Measurements from ENCODE around the gene C7. TPM values are rescaled to one million over a fixed set of nuclear protein-coding genes. Genes with fewer than 3 reads are reported as not detected.

The C7 gene
- total RNA-seq, 2 donors from 2014 or later, result not detected

- ATAC-seq (no peak), DNase-seq (ENCODE audit: low spot score in 2 of 2) (no peak)
- Mint-ChIP-seq H3K9me3 (no peaks in the 10 kb centered on the region), H3K27ac (peak overlapping the region in 1 of 2 donors; percentile 37), H3K36me3 (no peaks in the 10 kb centered on the region)
Observed at GRCh38 chr5:40906351-40906751, 2.9 kb upstream of the C7 start.

- ATAC-seq (no peak), DNase-seq (ENCODE audit: low spot score in 2 of 2) (no peak)
- no peaks in the 10 kb centered on the region for H3K36me3 Mint-ChIP-seq
- H3K9me3 Mint-ChIP-seq, result no peaks in the 10 kb centered on the region
- no peak overlapping the region for H3K27ac Mint-ChIP-seq
Observed at GRCh38 chr5:40909723-40910122, 426 bp downstream of the C7 start.

- Mint-ChIP-seq H3K27ac (no peak overlapping the region), H3K9me3 (no peaks in the 10 kb centered on the region), H3K36me3 (no peaks in the 10 kb centered on the region)
- no peak for ATAC-seq
- DNase-seq (ENCODE audit: low spot score in 2 of 2), result no peak
Observed at GRCh38 chr5:40911266-40911665, 2.0 kb downstream of the C7 start.

- Mint-ChIP-seq H3K36me3 (no peaks in the 10 kb centered on the region), H3K9me3 (no peaks in the 10 kb centered on the region), H3K27ac (no peak overlapping the region)
- DNase-seq (ENCODE audit: low spot score in 2 of 2), result no peak
- no peak for ATAC-seq
Observed at GRCh38 chr5:40914835-40915234, 5.5 kb downstream of the C7 start.

- Mint-ChIP-seq H3K27ac (no peak overlapping the region), H3K36me3 (no peaks in the 10 kb centered on the region), H3K9me3 (no peaks in the 10 kb centered on the region)
- ATAC-seq (no peak), DNase-seq (ENCODE audit: low spot score in 2 of 2) (no peak)
Observed at GRCh38 chr5:40915341-40915926, 6.1 kb downstream of the C7 start.

GRCh38 chr5:40916226-40916625 lies 6.9 kb downstream of the C7 start:
- H3K27ac Mint-ChIP-seq, result no peak overlapping the region
- H3K36me3 Mint-ChIP-seq, result no peaks in the 10 kb centered on the region
- ATAC-seq, result no peak
- DNase-seq (ENCODE audit: low spot score in 2 of 2), result no peak
- H3K9me3 Mint-ChIP-seq, result no peaks in the 10 kb centered on the region

- no peak overlapping the region for H3K27ac Mint-ChIP-seq
- peaks cover 13 to 17% of the 10 kb centered on the region in 2 donors for H3K9me3 Mint-ChIP-seq
- H3K36me3 Mint-ChIP-seq, result peaks cover 0 to 17% of the 10 kb centered on the region in 2 donors
- ATAC-seq (no peak), DNase-seq (ENCODE audit: low spot score in 2 of 2) (no peak)
Observed at GRCh38 chr5:40928886-40929448, 19.7 kb downstream of the C7 start.

- ATAC-seq, result no peak
Observed at GRCh38 chr5:40932766-40933165, 23.5 kb downstream of the C7 start.

GRCh38 chr5:40937075-40937474 lies 27.8 kb downstream of the C7 start:
- ATAC-seq, result no peak
- Mint-ChIP-seq H3K27ac (no peak overlapping the region), H3K36me3 (no peaks in the 10 kb centered on the region), H3K9me3 (no peaks in the 10 kb centered on the region)
- DNase-seq (ENCODE audit: low spot score in 2 of 2), result no peak

More at GRCh38 chr5:40932766-40933165, 23.5 kb downstream of the C7 start:
- DNase-seq (ENCODE audit: low spot score in 2 of 2), result no peak
- H3K36me3 Mint-ChIP-seq, result no peaks in the 10 kb centered on the region
- no peak overlapping the region for H3K27ac Mint-ChIP-seq
- H3K9me3 Mint-ChIP-seq, result no peaks in the 10 kb centered on the region

GRCh38 chr5:40939753-40940152 lies 30.5 kb downstream of the C7 start:
- Mint-ChIP-seq H3K36me3 (no peaks in the 10 kb centered on the region), H3K27ac (no peak overlapping the region), H3K9me3 (no peaks in the 10 kb centered on the region)
- ATAC-seq (no peak), DNase-seq (ENCODE audit: low spot score in 2 of 2) (no peak)

- DNase-seq (ENCODE audit: low spot score in 2 of 2) (no peak), ATAC-seq (no peak)
- no peaks in the 10 kb centered on the region for H3K9me3 Mint-ChIP-seq
- no peaks in the 10 kb centered on the region for H3K36me3 Mint-ChIP-seq
- no peak overlapping the region for H3K27ac Mint-ChIP-seq
Observed at GRCh38 chr5:40945111-40945510, 35.8 kb downstream of the C7 start.

- Mint-ChIP-seq H3K9me3 (peaks cover 0 to 5% of the 10 kb centered on the region in 2 donors), H3K27ac (no peak overlapping the region), H3K36me3 (no peaks in the 10 kb centered on the region)
- ATAC-seq (no peak), DNase-seq (ENCODE audit: low spot score in 2 of 2) (no peak)
Observed at GRCh38 chr5:40955313-40955712, 46.0 kb downstream of the C7 start.

GRCh38 chr5:40957048-40957447 lies 47.8 kb downstream of the C7 start:
- ATAC-seq (no peak), DNase-seq (ENCODE audit: low spot score in 2 of 2) (no peak)
- no peaks in the 10 kb centered on the region for H3K36me3 Mint-ChIP-seq
- H3K27ac Mint-ChIP-seq, result no peak overlapping the region
- H3K9me3 Mint-ChIP-seq, result peaks cover 0 to 5% of the 10 kb centered on the region in 2 donors

- Mint-ChIP-seq H3K36me3 (no peaks in the 10 kb centered on the region), H3K9me3 (peaks cover 0 to 5% of the 10 kb centered on the region in 2 donors), H3K27ac (no peak overlapping the region)
- DNase-seq (ENCODE audit: low spot score in 2 of 2) (no peak), ATAC-seq (no peak)
Observed at GRCh38 chr5:40958811-40959210, 49.5 kb downstream of the C7 start.

- peaks cover 0 to 5% of the 10 kb centered on the region in 2 donors for H3K9me3 Mint-ChIP-seq
- ATAC-seq, result no peak
- no peaks in the 10 kb centered on the region for H3K36me3 Mint-ChIP-seq
- H3K27ac Mint-ChIP-seq, result no peak overlapping the region
- no peak for DNase-seq (ENCODE audit: low spot score in 2 of 2)
Observed at GRCh38 chr5:40960037-40960436, 50.7 kb downstream of the C7 start.

- no peaks in the 10 kb centered on the region for H3K36me3 Mint-ChIP-seq
- no peak for ATAC-seq
Observed at GRCh38 chr5:40962207-40962955, 53.1 kb downstream of the C7 start.

GRCh38 chr5:40972434-40972833 lies 63.1 kb downstream of the C7 start:
- Mint-ChIP-seq H3K36me3 (no peaks in the 10 kb centered on the region), H3K27ac (no peak overlapping the region), H3K9me3 (no peaks in the 10 kb centered on the region)
- DNase-seq (ENCODE audit: low spot score in 2 of 2) (no peak), ATAC-seq (no peak)

More at GRCh38 chr5:40962207-40962955, 53.1 kb downstream of the C7 start:
- DNase-seq (ENCODE audit: low spot score in 2 of 2), result no peak
- Mint-ChIP-seq H3K27ac (no peak overlapping the region), H3K9me3 (peaks cover 0 to 5% of the 10 kb centered on the region in 2 donors)
